Stimulated activated CD8-positive, alpha-beta memory T cell treated with anti-CD3 and anti-CD28 coated beads, Interleukin-7, amount 100 ng/mL, for 24 hours (primary cell): ENCODE results near the gene TBL1Y.
"Not testable (repeated sequence)": the region's sequence is repeated elsewhere in the genome, so short reads cannot be mapped to it uniquely, and the experiment has no call there.

Experiments used
- DNase-seq: peaks from one replicate; pipeline ENCODE4 v3.0.0-alpha.2; 2020; ENCODE audit warnings: low read depth

TBL1Y gene

GRCh38 chrY:6974971-6975370 lies 64.5 kb downstream of the TBL1Y start:
- no peak for DNase-seq

GRCh38 chrY:6977783-6978182 lies 67.3 kb downstream of the TBL1Y start:
- no peak for DNase-seq

- no peak for DNase-seq
Measured at GRCh38 chrY:6983221-6983620, 72.7 kb downstream of the TBL1Y start.

GRCh38 chrY:6987811-6988210 lies 77.3 kb downstream of the TBL1Y start:
- DNase-seq: no peak

- no peak for DNase-seq
Measured at GRCh38 chrY:6989886-6990620, 79.6 kb downstream of the TBL1Y start.

- no peak for DNase-seq
Measured at GRCh38 chrY:6992041-6992440, 81.5 kb downstream of the TBL1Y start.

GRCh38 chrY:6995987-6996386 lies 85.5 kb downstream of the TBL1Y start:
- no peak for DNase-seq

- DNase-seq: no peak
Measured at GRCh38 chrY:6997503-6998066, 87.1 kb downstream of the TBL1Y start.

GRCh38 chrY:6999905-7000304 lies 89.4 kb downstream of the TBL1Y start:
- no peak for DNase-seq

GRCh38 chrY:7002581-7002980 lies 92.1 kb downstream of the TBL1Y start:
- DNase-seq: no peak

- DNase-seq: no peak
Measured at GRCh38 chrY:7007911-7008310, 97.4 kb downstream of the TBL1Y start.

GRCh38 chrY:7008578-7009355 lies 98.3 kb downstream of the TBL1Y start:
- no peak for DNase-seq

- no peak for DNase-seq
Measured at GRCh38 chrY:7013051-7013450, 102.6 kb downstream of the TBL1Y start.

- no peak for DNase-seq
Measured at GRCh38 chrY:7016521-7016920, 106.0 kb downstream of the TBL1Y start.

- no peak for DNase-seq
Measured at GRCh38 chrY:7017244-7018080, 107.0 kb downstream of the TBL1Y start.

GRCh38 chrY:7039037-7039436 lies 128.5 kb downstream of the TBL1Y start:
- no peak for DNase-seq

- DNase-seq: no peak
Measured at GRCh38 chrY:7040662-7041061, 130.2 kb downstream of the TBL1Y start.

- DNase-seq: no peak
Measured at GRCh38 chrY:7041983-7042382, 131.5 kb downstream of the TBL1Y start.

- not testable (repeated sequence) for DNase-seq
Measured at GRCh38 chrY:7052461-7052860, 142.0 kb downstream of the TBL1Y start.

- DNase-seq: no peak
Measured at GRCh38 chrY:7056886-7057285, 146.4 kb downstream of the TBL1Y start.

- no peak for DNase-seq
Measured at GRCh38 chrY:7078725-7079124, 168.2 kb downstream of the TBL1Y start.

GRCh38 chrY:7080548-7080947 lies 170.1 kb downstream of the TBL1Y start:
- DNase-seq: not testable (repeated sequence)
